ENCODE data around the gene SYT1.

Gene SYT1

GRCh38 chr12:79373896-79374499, 509.4 kb downstream of the SYT1 start:
- TF ChIP-seq TAF1 (IDR thresholded peaks at IDR 0.05; ENCODE audit: borderline replicate concordance, insufficient read depth, low read length) (no peak), SIN3A (IDR thresholded peaks at IDR 0.05; ENCODE audit: borderline replicate concordance, insufficient read depth, low read length) (no peak), FOXP2 (optimal IDR thresholded peaks at IDR 0.05; ENCODE audit: borderline replicate concordance, extremely low read depth, extremely low read length, insufficient read depth) (no peak), POLR2AphosphoS5 (IDR thresholded peaks at IDR 0.05; ENCODE audit: low read depth, low read length) (no peak)
- TF ChIP-seq, protein P1, sequence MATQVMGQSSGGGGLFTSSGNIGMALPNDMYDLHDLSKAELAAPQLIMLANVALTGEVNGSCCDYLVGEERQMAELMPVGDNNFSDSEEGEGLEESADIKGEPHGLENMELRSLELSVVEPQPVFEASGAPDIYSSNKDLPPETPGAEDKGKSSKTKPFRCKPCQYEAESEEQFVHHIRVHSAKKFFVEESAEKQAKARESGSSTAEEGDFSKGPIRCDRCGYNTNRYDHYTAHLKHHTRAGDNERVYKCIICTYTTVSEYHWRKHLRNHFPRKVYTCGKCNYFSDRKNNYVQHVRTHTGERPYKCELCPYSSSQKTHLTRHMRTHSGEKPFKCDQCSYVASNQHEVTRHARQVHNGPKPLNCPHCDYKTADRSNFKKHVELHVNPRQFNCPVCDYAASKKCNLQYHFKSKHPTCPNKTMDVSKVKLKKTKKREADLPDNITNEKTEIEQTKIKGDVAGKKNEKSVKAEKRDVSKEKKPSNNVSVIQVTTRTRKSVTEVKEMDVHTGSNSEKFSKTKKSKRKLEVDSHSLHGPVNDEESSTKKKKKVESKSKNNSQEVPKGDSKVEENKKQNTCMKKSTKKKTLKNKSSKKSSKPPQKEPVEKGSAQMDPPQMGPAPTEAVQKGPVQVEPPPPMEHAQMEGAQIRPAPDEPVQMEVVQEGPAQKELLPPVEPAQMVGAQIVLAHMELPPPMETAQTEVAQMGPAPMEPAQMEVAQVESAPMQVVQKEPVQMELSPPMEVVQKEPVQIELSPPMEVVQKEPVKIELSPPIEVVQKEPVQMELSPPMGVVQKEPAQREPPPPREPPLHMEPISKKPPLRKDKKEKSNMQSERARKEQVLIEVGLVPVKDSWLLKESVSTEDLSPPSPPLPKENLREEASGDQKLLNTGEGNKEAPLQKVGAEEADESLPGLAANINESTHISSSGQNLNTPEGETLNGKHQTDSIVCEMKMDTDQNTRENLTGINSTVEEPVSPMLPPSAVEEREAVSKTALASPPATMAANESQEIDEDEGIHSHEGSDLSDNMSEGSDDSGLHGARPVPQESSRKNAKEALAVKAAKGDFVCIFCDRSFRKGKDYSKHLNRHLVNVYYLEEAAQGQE (IDR thresholded peaks at IDR 0.05; ENCODE audit: insufficient read depth in 1 of 2, low read depth in 2 of 2, low read length in 2 of 2): no peak

DNA sequence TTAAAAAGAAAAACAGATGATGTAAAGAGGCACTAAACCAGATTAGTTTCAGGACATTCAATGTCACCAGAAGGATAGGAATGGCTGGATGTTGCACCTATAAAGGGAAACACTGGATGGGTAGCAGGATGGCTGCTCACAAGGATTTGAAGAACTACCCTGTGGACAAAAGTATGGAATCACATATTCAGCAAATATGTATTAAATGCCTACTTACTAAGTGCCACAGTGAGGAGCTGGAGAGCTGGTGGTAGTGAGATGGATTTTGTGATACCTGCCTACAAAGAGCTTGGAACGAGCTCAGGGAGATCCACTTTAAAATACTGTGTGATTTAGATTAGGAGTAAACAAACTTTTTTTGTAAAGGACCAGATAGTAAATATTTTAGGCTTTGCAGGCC, 510.0 kb downstream of the SYT1 start:
- no peak for TF ChIP-seq FOXP2 (optimal IDR thresholded peaks at IDR 0.05; ENCODE audit: borderline replicate concordance, extremely low read depth, extremely low read length, insufficient read depth)
- no peak for TF ChIP-seq POLR2AphosphoS5 (IDR thresholded peaks at IDR 0.05; ENCODE audit: low read depth, low read length)
- TF ChIP-seq SIN3A (IDR thresholded peaks at IDR 0.05; ENCODE audit: borderline replicate concordance, insufficient read depth, low read length): no peak
- TF ChIP-seq, protein P1 (IDR thresholded peaks at IDR 0.05; ENCODE audit: insufficient read depth in 1 of 2, low read depth in 2 of 2, low read length in 2 of 2): no peak
- no peak for TF ChIP-seq TAF1 (IDR thresholded peaks at IDR 0.05; ENCODE audit: borderline replicate concordance, insufficient read depth, low read length)

DNA sequence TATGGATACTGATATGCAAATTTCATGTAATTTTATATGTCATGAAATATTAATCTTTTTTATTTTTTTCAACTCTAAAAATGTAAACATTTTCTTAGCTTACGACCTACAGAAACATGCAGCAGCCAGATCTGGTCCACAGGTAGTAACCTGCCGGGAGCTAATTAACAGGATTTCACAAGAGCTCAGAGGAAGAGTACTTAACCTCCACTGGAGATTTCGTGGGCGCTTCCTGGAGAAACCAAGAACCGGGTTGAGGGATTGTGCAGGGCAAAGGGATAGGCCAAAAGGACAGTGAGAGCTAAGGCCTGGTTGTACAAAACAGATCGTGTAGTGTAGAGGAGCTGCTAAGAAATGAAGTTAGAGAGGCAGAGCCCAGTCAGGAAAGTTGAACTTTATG, 510.5 kb downstream of the SYT1 start:
- TF ChIP-seq, protein P1 (IDR thresholded peaks at IDR 0.05; ENCODE audit: insufficient read depth in 1 of 2, low read depth in 2 of 2, low read length in 2 of 2): no peak
- no peak for TF ChIP-seq SIN3A (IDR thresholded peaks at IDR 0.05; ENCODE audit: borderline replicate concordance, insufficient read depth, low read length)
- TF ChIP-seq FOXP2 (optimal IDR thresholded peaks at IDR 0.05; ENCODE audit: borderline replicate concordance, extremely low read depth, extremely low read length, insufficient read depth): no peak
- TF ChIP-seq POLR2AphosphoS5 (IDR thresholded peaks at IDR 0.05; ENCODE audit: low read depth, low read length): no peak
- no peak for TF ChIP-seq TAF1 (IDR thresholded peaks at IDR 0.05; ENCODE audit: borderline replicate concordance, insufficient read depth, low read length)

- no peak for TF ChIP-seq TAF1 (IDR thresholded peaks at IDR 0.05; ENCODE audit: borderline replicate concordance, insufficient read depth, low read length)
- TF ChIP-seq, protein P1 (IDR thresholded peaks at IDR 0.05; ENCODE audit: insufficient read depth in 1 of 2, low read depth in 2 of 2, low read length in 2 of 2): no peak
- no peak for TF ChIP-seq FOXP2 (optimal IDR thresholded peaks at IDR 0.05; ENCODE audit: borderline replicate concordance, extremely low read depth, extremely low read length, insufficient read depth)
- TF ChIP-seq POLR2AphosphoS5 (IDR thresholded peaks at IDR 0.05; ENCODE audit: low read depth, low read length): no peak
- no peak for TF ChIP-seq SIN3A (IDR thresholded peaks at IDR 0.05; ENCODE audit: borderline replicate concordance, insufficient read depth, low read length)
Observed at GRCh38 chr12:79378496-79378895, 513.9 kb downstream of the SYT1 start.
